Measurements from ENCODE around the gene VWF.

VWF gene

GRCh38 chr12:6093764-6094163 lies 30.7 kb downstream of the VWF start:
- no peak for DNase-seq
- peaks cover 22% of the 10 kb centered on the region for H3K9me3 Mint-ChIP-seq
- H3K4me1 Mint-ChIP-seq = peaks cover 46% of the 10 kb centered on the region
- no peak overlapping the region for H3K4me3 Mint-ChIP-seq
- no peak for TF ChIP-seq CTCF (IDR thresholded peaks at IDR 0.05)
- no peak overlapping the region for H3K27ac Mint-ChIP-seq
- no peaks in the 10 kb centered on the region for H3K36me3 Mint-ChIP-seq (ENCODE audit: low read depth)
- peaks cover 26% of the 10 kb centered on the region for H3K27me3 Mint-ChIP-seq (ENCODE audit: low read depth, poor library complexity)

GRCh38 chr12:6092784-6093722 lies 31.4 kb downstream of the VWF start:
- H3K27me3 Mint-ChIP-seq (ENCODE audit: low read depth, poor library complexity) = peaks cover 22% of the 10 kb centered on the region
- no peaks in the 10 kb centered on the region for H3K36me3 Mint-ChIP-seq (ENCODE audit: low read depth)
- H3K27ac Mint-ChIP-seq = no peak overlapping the region
- no peak overlapping the region for H3K4me3 Mint-ChIP-seq
- peaks cover 53% of the 10 kb centered on the region for H3K4me1 Mint-ChIP-seq
- peaks cover 15% of the 10 kb centered on the region for H3K9me3 Mint-ChIP-seq
- no peak for DNase-seq
- TF ChIP-seq CTCF (IDR thresholded peaks at IDR 0.05) = no peak

- no peak for TF ChIP-seq CTCF (IDR thresholded peaks at IDR 0.05)
- Mint-ChIP-seq H3K4me3 (no peak overlapping the region), H3K27ac (no peak overlapping the region), H3K36me3 (ENCODE audit: low read depth) (no peaks in the 10 kb centered on the region), H3K9me3 (peaks cover 12% of the 10 kb centered on the region), H3K27me3 (ENCODE audit: low read depth, poor library complexity) (peaks cover 16% of the 10 kb centered on the region), H3K4me1 (peaks cover 52% of the 10 kb centered on the region)
- no peak for DNase-seq
Observed at GRCh38 chr12:6091786-6092566, 32.5 kb downstream of the VWF start.

GRCh38 chr12:6090803-6091202 lies 33.7 kb downstream of the VWF start:
- Mint-ChIP-seq H3K9me3 (peaks cover 12% of the 10 kb centered on the region), H3K4me3 (no peak overlapping the region), H3K4me1 (peaks cover 58% of the 10 kb centered on the region), H3K27ac (no peak overlapping the region), H3K36me3 (ENCODE audit: low read depth) (no peaks in the 10 kb centered on the region), H3K27me3 (ENCODE audit: low read depth, poor library complexity) (peaks cover 13% of the 10 kb centered on the region)
- DNase-seq = no peak
- TF ChIP-seq CTCF (IDR thresholded peaks at IDR 0.05) = no peak

- Mint-ChIP-seq H3K9me3 (peaks cover 12% of the 10 kb centered on the region), H3K27me3 (ENCODE audit: low read depth, poor library complexity) (peaks cover 8% of the 10 kb centered on the region), H3K4me1 (peaks cover 71% of the 10 kb centered on the region), H3K27ac (peak overlapping the region; percentile 59), H3K36me3 (ENCODE audit: low read depth) (no peaks in the 10 kb centered on the region), H3K4me3 (peak overlapping the region; percentile 20)
- peak; percentile 13 for DNase-seq
- TF ChIP-seq CTCF (IDR thresholded peaks at IDR 0.05) = no peak
Observed at GRCh38 chr12:6088921-6089747, 35.3 kb downstream of the VWF start.

Data from nephron progenitor cell (in vitro differentiated cells).